Gastroesophageal sphincter (tissue), 4 donors: ENCODE measurements around the gene NR6A1. TPM values are rescaled to one million over a fixed set of nuclear protein-coding genes. Genes with fewer than 3 reads are reported as not detected.

ENCODE experiments used
- ATAC-seq: fragments of 150-250 bp; one replicate; pipeline ENCODE4 v1.9.1; 2016; ENCODE audit warnings: mild to moderate bottlenecking, moderate library complexity
- H3K27ac ChIP-seq, 4 donors: fragments of 200-600 bp; sonication (generic) in 3 of 4; 1 replicate in 3 of 4; 2 replicates in 1 of 4; pipeline ENCODE4 v1.5.1; 2016 to 2019
- H3K27me3 ChIP-seq: fragments of 200-600 bp; sonication (generic); one replicate; pipeline ENCODE4 v1.5.1; 2019
- H3K36me3 ChIP-seq, 2 donors: fragments of 200-600 bp; sonication (generic); one replicate each; pipeline ENCODE4 v1.5.1; 2019; ENCODE audit warnings: control low read depth in 1 of 2
- H3K4me1 ChIP-seq, 3 donors: fragments of 200-600 bp; sonication (generic); 1 replicate in 2 of 3; 2 replicates in 1 of 3; pipeline ENCODE4 v1.5.1; 2016 to 2019; ENCODE audit warnings: control low read depth in 2 of 3
- H3K4me3 ChIP-seq, 2 donors: fragments of 200-600 bp; sonication (generic); one replicate each; pipeline ENCODE4 v1.5.1; 2019; ENCODE audit warnings: mild to moderate bottlenecking in 1 of 2, moderate library complexity in 1 of 2
- H3K9me3 ChIP-seq, 3 donors: fragments of 200-600 bp; sonication (generic); one replicate each; pipeline ENCODE4 v1.5.1; 2017 to 2019; ENCODE audit warnings: control low read depth in 2 of 3
- EP300 ChIP-seq: sonication (generic); formaldehyde crosslinking; IDR thresholded peaks from one replicate; pipeline ENCODE4 v1.6.1; 2017; ENCODE audit warnings: antibody characterized with exemption, mild to moderate bottlenecking
- POLR2A ChIP-seq, 2 donors: fragments of 450-650 bp; IDR thresholded peaks; one replicate each; pipeline ENCODE4 v1.6.1; 2017; ENCODE audit warnings: antibody characterized with exemption in 2 of 2, mild to moderate bottlenecking in 2 of 2, moderate library complexity in 1 of 2
- POLR2AphosphoS5 ChIP-seq: sonication (generic); formaldehyde crosslinking; IDR thresholded peaks from one replicate; pipeline ENCODE4 v1.6.1; 2017; ENCODE audit warnings: antibody characterized with exemption
- WGBS, 2 donors: methylation state at CpG; one replicate each; pipeline ENCODE4 v1.1.5; 2018; ENCODE audit warnings: low coverage in 1 of 2; 5-methylcytosine and 5-hydroxymethylcytosine counted together
- total RNA-seq, 4 donors: library from RNA; depleted of rRNA; stranded (reverse); fragments of >200 nt; gene quantifications; one replicate each; pipeline ENCODE4 v1.1.0, GENCODE V29; 2016
- TF ChIP-seq, protein P1 (sequence below), 4 experiments: fragments of 200-600 bp in 2 of 4; fragments of 450-650 bp in 2 of 4; sonication (generic) in 1 of 4; IDR thresholded peaks; one replicate each; pipeline ENCODE4 v1.5.1; 2017 to 2019; ENCODE audit warnings: antibody characterized with exemption in 4 of 4, mild to moderate bottlenecking in 2 of 4, moderate library complexity in 2 of 4

NR6A1 gene
- total RNA-seq, 4 donors from 2014 or later, result 0.16 to 4.4 (median 0.62) TPM

- Histone ChIP-seq H3K4me3 (peak overlapping the region in 1 of 2 donors; percentile 24), H3K9me3 (no peaks in the 10 kb centered on the region), H3K27me3 (no peaks in the 10 kb centered on the region), H3K4me1 (peaks cover 0 to 83% (median 33%) of the 10 kb centered on the region in 3 donors), H3K36me3 (no peaks in the 10 kb centered on the region), H3K27ac (peak overlapping the region; percentile 21 to 86 (median 84))
- peak; percentile 16 for ATAC-seq
- TF ChIP-seq, protein P1, sequence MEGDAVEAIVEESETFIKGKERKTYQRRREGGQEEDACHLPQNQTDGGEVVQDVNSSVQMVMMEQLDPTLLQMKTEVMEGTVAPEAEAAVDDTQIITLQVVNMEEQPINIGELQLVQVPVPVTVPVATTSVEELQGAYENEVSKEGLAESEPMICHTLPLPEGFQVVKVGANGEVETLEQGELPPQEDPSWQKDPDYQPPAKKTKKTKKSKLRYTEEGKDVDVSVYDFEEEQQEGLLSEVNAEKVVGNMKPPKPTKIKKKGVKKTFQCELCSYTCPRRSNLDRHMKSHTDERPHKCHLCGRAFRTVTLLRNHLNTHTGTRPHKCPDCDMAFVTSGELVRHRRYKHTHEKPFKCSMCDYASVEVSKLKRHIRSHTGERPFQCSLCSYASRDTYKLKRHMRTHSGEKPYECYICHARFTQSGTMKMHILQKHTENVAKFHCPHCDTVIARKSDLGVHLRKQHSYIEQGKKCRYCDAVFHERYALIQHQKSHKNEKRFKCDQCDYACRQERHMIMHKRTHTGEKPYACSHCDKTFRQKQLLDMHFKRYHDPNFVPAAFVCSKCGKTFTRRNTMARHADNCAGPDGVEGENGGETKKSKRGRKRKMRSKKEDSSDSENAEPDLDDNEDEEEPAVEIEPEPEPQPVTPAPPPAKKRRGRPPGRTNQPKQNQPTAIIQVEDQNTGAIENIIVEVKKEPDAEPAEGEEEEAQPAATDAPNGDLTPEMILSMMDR (IDR thresholded peaks at IDR 0.05), result no peak
- no peak for TF ChIP-seq EP300
- no peak for TF ChIP-seq POLR2A (IDR thresholded peaks at IDR 0.05)
- TF ChIP-seq POLR2AphosphoS5, result no peak
- WGBS, 2 donors, result 41% methylated on average over 2 of the region's 14 CpGs; no CpG with 5 or more reads in 1 of the 2 donors
Measured at GRCh38 chr9:124780060-124780756, 9.1 kb upstream of the NR6A1 start.

DNA sequence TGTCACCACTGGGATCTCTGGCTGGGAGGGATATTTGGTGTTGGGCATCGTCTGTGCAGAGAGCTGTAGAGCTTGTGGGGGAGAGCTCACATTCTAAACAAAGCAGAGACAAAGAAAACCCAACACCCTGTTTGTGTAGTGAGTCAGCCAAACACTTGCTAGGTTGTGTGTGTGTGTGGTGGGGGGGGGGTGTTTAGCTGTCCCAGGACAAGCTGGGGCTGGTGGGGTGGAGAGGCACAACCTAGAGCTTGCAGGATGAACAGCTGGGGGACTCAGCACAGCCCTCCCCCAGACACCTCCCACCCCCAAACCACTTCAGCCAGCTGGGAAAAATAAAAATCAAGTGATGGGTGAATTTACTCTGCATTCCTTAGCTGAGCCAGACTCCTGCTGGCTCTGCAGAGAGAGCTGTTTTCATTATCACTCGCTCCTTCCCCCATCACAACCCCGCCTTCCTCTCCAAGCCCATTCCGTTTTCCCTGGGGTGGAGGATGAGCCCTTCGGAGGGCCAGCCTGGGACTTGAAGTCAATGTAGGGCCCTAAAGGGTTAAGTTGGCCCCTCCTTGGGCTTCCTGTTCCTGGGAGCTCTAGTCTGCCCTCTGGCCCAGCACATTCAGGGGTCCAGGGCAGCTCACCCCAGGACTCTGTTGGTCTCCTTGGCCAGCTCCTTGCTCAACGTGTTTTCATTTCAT is 8.4 kb upstream of the NR6A1 start:
- Histone ChIP-seq H3K4me3 (peak overlapping the region in 1 of 2 donors; percentile 24), H3K9me3 (no peaks in the 10 kb centered on the region), H3K27me3 (no peaks in the 10 kb centered on the region), H3K27ac (peak overlapping the region; percentile 21 to 86 (median 84)), H3K4me1 (peaks cover 0 to 87% (median 33%) of the 10 kb centered on the region in 3 donors), H3K36me3 (no peaks in the 10 kb centered on the region)
- TF ChIP-seq POLR2AphosphoS5 (no peak), EP300 (no peak), POLR2A (IDR thresholded peaks at IDR 0.05) (no peak)
- TF ChIP-seq, protein P1 (IDR thresholded peaks at IDR 0.05), result no peak
- ATAC-seq, result peak; percentile 33
- WGBS, 2 donors, result 9 to 13% methylated on average over 4 to 6 of the region's 6 CpGs

DNA sequence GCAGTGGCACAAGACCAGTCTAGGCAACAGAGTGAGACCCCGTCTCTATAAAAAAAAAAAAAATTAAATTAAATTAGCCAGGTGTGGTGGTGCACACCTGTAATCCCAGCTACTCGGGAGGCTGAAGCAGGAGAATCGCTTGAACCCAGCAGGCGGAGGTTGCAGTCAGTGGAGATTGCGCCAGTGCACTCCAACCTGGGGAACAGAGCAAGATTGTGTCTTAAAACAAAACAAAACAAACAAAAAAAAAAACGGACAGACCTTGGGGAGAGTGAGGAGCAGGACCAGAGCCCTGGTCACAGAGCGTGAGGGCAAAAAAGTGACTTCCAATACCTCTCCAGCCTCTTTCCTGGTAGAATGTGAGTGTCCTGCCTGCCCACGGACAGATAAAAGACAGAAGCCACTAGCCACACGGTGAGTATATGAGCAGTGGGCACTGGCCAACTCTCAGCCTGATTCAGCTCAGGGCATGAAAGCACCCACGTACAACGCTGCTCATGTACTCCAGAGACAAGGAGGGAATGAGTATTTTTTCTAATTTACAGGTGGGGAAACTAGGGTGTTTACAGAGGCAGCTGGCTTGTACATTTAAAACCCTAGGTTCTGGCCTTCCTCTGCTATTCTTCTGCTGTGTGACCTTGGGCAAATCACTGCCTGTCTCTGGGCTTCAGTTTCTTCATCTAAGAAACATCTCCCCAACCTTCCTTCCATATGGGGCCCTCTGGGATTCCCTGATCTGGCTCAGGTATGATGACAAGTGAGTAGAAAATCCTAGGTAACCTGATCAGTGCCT is 7.7 kb upstream of the NR6A1 start:
- Histone ChIP-seq H3K27ac (peak overlapping the region in 3 of 4 donors; percentile 83 to 86 (median 85)), H3K27me3 (no peaks in the 10 kb centered on the region), H3K36me3 (no peaks in the 10 kb centered on the region), H3K9me3 (no peaks in the 10 kb centered on the region), H3K4me1 (peaks cover 0 to 80% (median 28%) of the 10 kb centered on the region in 3 donors), H3K4me3 (no peak overlapping the region)
- 48 to 69% methylated on average over 8 to 11 of the region's 11 CpGs for WGBS, 2 donors
- no peak for TF ChIP-seq POLR2AphosphoS5
- TF ChIP-seq, protein P1 (IDR thresholded peaks at IDR 0.05), result no peak
- TF ChIP-seq EP300, result no peak
- TF ChIP-seq POLR2A (IDR thresholded peaks at IDR 0.05), result no peak
- ATAC-seq, result no peak

DNA sequence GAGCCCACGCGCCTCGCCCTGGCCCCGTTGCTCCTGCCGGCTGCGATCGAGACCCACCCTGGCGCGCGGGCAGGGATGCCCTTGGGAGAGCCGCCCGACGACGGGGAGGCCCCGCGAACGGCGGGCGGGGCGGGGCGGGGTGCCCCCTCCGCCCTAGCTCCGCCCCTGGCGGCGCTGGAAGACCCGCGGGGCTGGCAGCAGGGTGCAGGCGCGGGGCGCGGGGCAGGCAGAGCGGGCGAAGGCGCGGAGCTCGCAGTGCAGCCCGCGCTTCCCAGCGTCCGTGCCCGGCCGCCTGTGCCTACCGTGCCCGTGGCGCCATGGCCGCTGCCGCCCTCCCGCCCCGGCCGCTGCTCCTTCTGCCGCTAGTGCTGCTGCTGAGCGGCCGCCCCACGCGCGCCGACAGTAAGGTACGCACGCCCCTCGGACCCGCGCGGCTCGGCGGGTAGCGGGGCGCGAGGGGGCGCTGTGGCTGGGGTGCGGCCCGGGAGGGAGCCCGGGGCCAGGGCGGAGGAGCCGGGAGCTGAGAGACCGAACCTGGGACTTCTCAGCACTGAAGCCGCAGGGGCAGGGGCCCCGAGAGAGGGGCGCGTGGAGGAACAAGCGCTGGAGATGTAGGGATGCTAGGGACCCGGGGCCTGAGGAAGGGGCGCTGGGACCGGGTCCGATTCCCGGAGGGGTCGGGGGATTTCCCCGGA is 6.0 kb upstream of the NR6A1 start, which contains the start of gene OLFML2A:
TSS of gene OLFML2A (plus strand) at position 180 of the 695 bp plus-strand sequence. CDS start at position 318, 138 bp downstream.
- H3K27ac ChIP-seq, result peak within 1 kb of the TSS; percentile 4 to 85 (median 82)
- 1% methylated on average over 22 of the region's 87 CpGs; no CpG with 5 or more reads in 1 of the 2 donors for WGBS, 2 donors
- TF ChIP-seq, protein P1 (IDR thresholded peaks at IDR 0.05), result peak in 3 of 4 experiments; percentile 26 to 66 (median 55)
- TF ChIP-seq POLR2AphosphoS5, result no peak
- no peak for TF ChIP-seq EP300
- peak; percentile 24 to 39 for TF ChIP-seq POLR2A (IDR thresholded peaks at IDR 0.05)
- H3K4me3 ChIP-seq, result peak within 1 kb of the TSS; percentile 50 to 82
- peak; percentile 58 for ATAC-seq
- no peaks in the 10 kb centered on the region for H3K27me3 ChIP-seq
- H3K9me3 ChIP-seq, result no peaks in the 10 kb centered on the region
- no peaks in the 10 kb centered on the region for H3K36me3 ChIP-seq
- H3K4me1 ChIP-seq, result peaks cover 0 to 72% (median 23%) of the 10 kb centered on the region in 3 donors
